HG03469 (cell line): Measurements from ENCODE around the gene CCDC171.
"Not testable (repeated sequence)": the region's sequence is repeated elsewhere in the genome, so short reads cannot be mapped to it uniquely, and the experiment has no call there.

ENCODE experiments used
- ATAC-seq: cut with Tn5 transposase; IDR thresholded peaks from one replicate; pipeline ENCODE4 v1.9.1; 2021; ENCODE audit warnings: mild to moderate bottlenecking, moderate library complexity, moderate number of reproducible peaks; ENCODE audit not compliant: unreplicated experiment

Gene CCDC171

GRCh38 chr9:15744196-15744595 lies 191.4 kb downstream of the CCDC171 start:
- ATAC-seq, result no peak

- no peak for ATAC-seq
Observed at GRCh38 chr9:15746905-15747304, 194.1 kb downstream of the CCDC171 start.

GRCh38 chr9:15755660-15756059 lies 202.8 kb downstream of the CCDC171 start:
- ATAC-seq, result no peak

GRCh38 chr9:15761551-15761950 lies 208.7 kb downstream of the CCDC171 start:
- ATAC-seq, result no peak

- ATAC-seq, result no peak
Observed at GRCh38 chr9:15763371-15763770, 210.5 kb downstream of the CCDC171 start.

- no peak for ATAC-seq
Observed at GRCh38 chr9:15764131-15764530, 211.3 kb downstream of the CCDC171 start.

GRCh38 chr9:15769547-15769946 lies 216.7 kb downstream of the CCDC171 start:
- no peak for ATAC-seq

GRCh38 chr9:15778861-15779260 lies 226.0 kb downstream of the CCDC171 start:
- no peak for ATAC-seq

GRCh38 chr9:15782106-15782505 lies 229.3 kb downstream of the CCDC171 start:
- no peak for ATAC-seq

- ATAC-seq, result peak; percentile 47
Observed at GRCh38 chr9:15785584-15785983, 232.7 kb downstream of the CCDC171 start.

- ATAC-seq, result no peak
Observed at GRCh38 chr9:15786616-15787015, 233.8 kb downstream of the CCDC171 start.

GRCh38 chr9:15810219-15810899 lies 257.5 kb downstream of the CCDC171 start:
- ATAC-seq, result not testable (repeated sequence)

- no peak for ATAC-seq
Observed at GRCh38 chr9:15813076-15813475, 260.2 kb downstream of the CCDC171 start.

GRCh38 chr9:15824310-15824709 lies 271.5 kb downstream of the CCDC171 start:
- no peak for ATAC-seq

- ATAC-seq, result no peak
Observed at GRCh38 chr9:15831384-15831783, 278.5 kb downstream of the CCDC171 start.

GRCh38 chr9:15834541-15834940 lies 281.7 kb downstream of the CCDC171 start:
- ATAC-seq, result no peak

- ATAC-seq, result peak; percentile 88
Observed at GRCh38 chr9:15837079-15837679, 284.3 kb downstream of the CCDC171 start.

GRCh38 chr9:15842051-15842450 lies 289.2 kb downstream of the CCDC171 start:
- no peak for ATAC-seq

- no peak for ATAC-seq
Observed at GRCh38 chr9:15843316-15843715, 290.5 kb downstream of the CCDC171 start.

GRCh38 chr9:15843931-15844330 lies 291.1 kb downstream of the CCDC171 start:
- no peak for ATAC-seq

- ATAC-seq, result no peak
Observed at GRCh38 chr9:15846611-15847010, 293.8 kb downstream of the CCDC171 start.

GRCh38 chr9:15849871-15850270 lies 297.0 kb downstream of the CCDC171 start:
- ATAC-seq, result no peak

- ATAC-seq, result no peak
Observed at GRCh38 chr9:15851766-15852165, 298.9 kb downstream of the CCDC171 start.
